SK-N-MC (cell line): Measurements from ENCODE around the gene RBM15B.

ENCODE experiments used
- DNase-seq: peaks from one replicate; pipeline ENCODE4 v3.0.0-alpha.2; 2011; ENCODE audit warnings: low read depth, low spot score
- H3K27ac ChIP-seq: fragments of 200-600 bp; sonication (generic); 2 replicates; pipeline ENCODE4 v1.5.1; 2016; ENCODE audit warnings: mixed run types
- H3K36me3 ChIP-seq: fragments of 200-600 bp; sonication (generic); 2 replicates; pipeline ENCODE4 v1.6.1; 2017; ENCODE audit warnings: antibody characterized with exemption, low read length, mixed read lengths; ENCODE audit not compliant: insufficient read depth
- H3K4me3 ChIP-seq: fragments of 200-600 bp; sonication (generic); 2 replicates; pipeline ENCODE4 v1.5.1; 2016
- H3K9ac ChIP-seq: fragments of 200-600 bp; sonication (generic); 2 replicates; pipeline ENCODE4 v1.8.0; 2017; ENCODE audit warnings: mixed run types, mixed read lengths; ENCODE audit not compliant: insufficient read length
- H3K9me3 ChIP-seq: fragments of 200-600 bp; sonication (generic); 2 replicates; pipeline ENCODE4 v1.6.1; 2017; ENCODE audit warnings: low read depth, mild to moderate bottlenecking, antibody characterized with exemption, low read length, moderate library complexity, mixed read lengths
- EZH2 ChIP-seq: fragments of 200-600 bp; sonication (generic); IDR thresholded peaks from one replicate; pipeline ENCODE4 v1.6.1; 2017; ENCODE audit warnings: antibody characterized with exemption
- FOXP2 ChIP-seq: optimal IDR thresholded peaks from 2 replicates; pipeline ENCODE3; 2011; ENCODE audit warnings: mild to moderate bottlenecking, moderate library complexity; ENCODE audit not compliant: insufficient read depth; ENCODE audit errors: extremely low read length, control extremely low read depth
- POLR2AphosphoS5 ChIP-seq: IDR thresholded peaks from 2 replicates; pipeline ENCODE4 v1.6.1; 2012; ENCODE audit warnings: mild to moderate bottlenecking, low read depth, low read length, borderline replicate concordance

Gene RBM15B

GRCh38 chr3:51375136-51375535, 15.9 kb upstream of the RBM15B start:
- Histone ChIP-seq H3K9me3 (no peaks in the 10 kb centered on the region), H3K9ac (no peak overlapping the region), H3K36me3 (no peaks in the 10 kb centered on the region), H3K27ac (no peak overlapping the region), H3K4me3 (no peak overlapping the region)
- no peak for DNase-seq
- TF ChIP-seq FOXP2 (no peak), POLR2AphosphoS5 (no peak), EZH2 (no peak)

- no peak overlapping the region for H3K27ac ChIP-seq
- no peaks in the 10 kb centered on the region for H3K9me3 ChIP-seq
- TF ChIP-seq EZH2 (no peak), FOXP2 (no peak), POLR2AphosphoS5 (no peak)
- H3K9ac ChIP-seq: no peak overlapping the region
- DNase-seq: no peak
- H3K36me3 ChIP-seq: no peaks in the 10 kb centered on the region
- H3K4me3 ChIP-seq: no peak overlapping the region
Observed at GRCh38 chr3:51375571-51375970, 15.5 kb upstream of the RBM15B start.

GRCh38 chr3:51378065-51378464, 13.0 kb upstream of the RBM15B start:
- TF ChIP-seq EZH2: no peak
- TF ChIP-seq POLR2AphosphoS5: no peak
- TF ChIP-seq FOXP2: no peak
- no peak overlapping the region for H3K27ac ChIP-seq
- H3K4me3 ChIP-seq: no peak overlapping the region
- DNase-seq: no peak
- no peaks in the 10 kb centered on the region for H3K36me3 ChIP-seq
- no peaks in the 10 kb centered on the region for H3K9me3 ChIP-seq
- H3K9ac ChIP-seq: no peak overlapping the region

- no peak overlapping the region for H3K27ac ChIP-seq
- H3K9ac ChIP-seq: no peak overlapping the region
Observed at GRCh38 chr3:51378726-51379125, 12.4 kb upstream of the RBM15B start.

GRCh38 chr3:51379301-51379700, 11.8 kb upstream of the RBM15B start:
- Histone ChIP-seq H3K27ac (no peak overlapping the region), H3K4me3 (no peak overlapping the region), H3K36me3 (no peaks in the 10 kb centered on the region), H3K9me3 (no peaks in the 10 kb centered on the region), H3K9ac (no peak overlapping the region)
- DNase-seq: no peak
- TF ChIP-seq POLR2AphosphoS5 (no peak), FOXP2 (no peak), EZH2 (no peak)

More at GRCh38 chr3:51378726-51379125, 12.4 kb upstream of the RBM15B start:
- no peak for DNase-seq
- Histone ChIP-seq H3K9me3 (no peaks in the 10 kb centered on the region), H3K36me3 (no peaks in the 10 kb centered on the region), H3K4me3 (no peak overlapping the region)
- TF ChIP-seq POLR2AphosphoS5 (no peak), EZH2 (no peak), FOXP2 (no peak)

- TF ChIP-seq FOXP2: no peak
- no peak for TF ChIP-seq POLR2AphosphoS5
- no peak for TF ChIP-seq EZH2
- Histone ChIP-seq H3K9ac (no peak overlapping the region), H3K9me3 (no peaks in the 10 kb centered on the region), H3K36me3 (no peaks in the 10 kb centered on the region), H3K4me3 (no peak overlapping the region), H3K27ac (no peak overlapping the region)
- no peak for DNase-seq
Observed at GRCh38 chr3:51379746-51380455, 11.2 kb upstream of the RBM15B start.

- Histone ChIP-seq H3K9me3 (no peaks in the 10 kb centered on the region), H3K9ac (no peak overlapping the region), H3K36me3 (no peaks in the 10 kb centered on the region), H3K27ac (no peak overlapping the region), H3K4me3 (no peak overlapping the region)
- no peak for DNase-seq
- TF ChIP-seq FOXP2 (no peak), EZH2 (no peak), POLR2AphosphoS5 (no peak)
Observed at GRCh38 chr3:51380601-51381332, 10.3 kb upstream of the RBM15B start.

GRCh38 chr3:51381333-51381705, 9.8 kb upstream of the RBM15B start:
- Histone ChIP-seq H3K36me3 (no peaks in the 10 kb centered on the region), H3K4me3 (no peak overlapping the region)
- TF ChIP-seq FOXP2 (no peak), POLR2AphosphoS5 (no peak), EZH2 (no peak)

GRCh38 chr3:51382076-51382745, 8.9 kb upstream of the RBM15B start:
- no peaks in the 10 kb centered on the region for H3K36me3 ChIP-seq
- DNase-seq: no peak
- no peak overlapping the region for H3K27ac ChIP-seq
- H3K9ac ChIP-seq: no peak overlapping the region
- no peaks in the 10 kb centered on the region for H3K9me3 ChIP-seq
- H3K4me3 ChIP-seq: no peak overlapping the region
- TF ChIP-seq EZH2: no peak
- no peak for TF ChIP-seq FOXP2
- no peak for TF ChIP-seq POLR2AphosphoS5

More at GRCh38 chr3:51381333-51381705, 9.8 kb upstream of the RBM15B start:
- DNase-seq: no peak
- H3K9ac ChIP-seq: no peak overlapping the region
- no peaks in the 10 kb centered on the region for H3K9me3 ChIP-seq
- H3K27ac ChIP-seq: no peak overlapping the region
